DMS153 (cell line): ENCODE results near the gene EPYC.

Experiments
- DNase-seq: peaks from one replicate; lab custom pipeline; 2025; lab: John Stamatoyannopoulos, UW

Gene EPYC

GRCh38 chr12:91004872-91005271 lies at the start of gene EPYC:
TSS of gene EPYC (minus strand) at chr12:91004972. CDS start at chr12:91002565, 2,407 bp downstream.
- DNase-seq: no peak

GRCh38 chr12:91053951-91054715 lies 49.4 kb upstream of the EPYC start:
- DNase-seq: no peak

- DNase-seq: no peak
These were observed 47.3 kb upstream of the EPYC start for GRCh38 chr12:91052026-91052425.

- DNase-seq: no peak
These were observed 39.8 kb upstream of the EPYC start for GRCh38 chr12:91044586-91044985.

- no peak for DNase-seq
These were observed 38.6 kb upstream of the EPYC start for GRCh38 chr12:91043408-91043807.

- DNase-seq: no peak
These were observed 35.5 kb upstream of the EPYC start for GRCh38 chr12:91040096-91040755.

GRCh38 chr12:91037276-91037675 lies 32.5 kb upstream of the EPYC start:
- no peak for DNase-seq

GRCh38 chr12:91033251-91033650 lies 28.5 kb upstream of the EPYC start:
- no peak for DNase-seq

- no peak for DNase-seq
These were observed 18.7 kb upstream of the EPYC start for GRCh38 chr12:91023326-91024004.

- no peak for DNase-seq
These were observed 16.3 kb upstream of the EPYC start for GRCh38 chr12:91021076-91021475.

- no peak for DNase-seq
These were observed 14.7 kb upstream of the EPYC start for GRCh38 chr12:91019455-91019854.

GRCh38 chr12:91017511-91018263 lies 12.9 kb upstream of the EPYC start:
- DNase-seq: no peak

GRCh38 chr12:91017043-91017442 lies 12.3 kb upstream of the EPYC start:
- no peak for DNase-seq

- no peak for DNase-seq
These were observed 4.7 kb upstream of the EPYC start for GRCh38 chr12:91009319-91009950.

- no peak for DNase-seq
These were observed 2.9 kb upstream of the EPYC start for GRCh38 chr12:91007531-91008290.

GRCh38 chr12:91003737-91004136 lies 1.0 kb downstream of the EPYC start:
- no peak for DNase-seq

GRCh38 chr12:91001306-91001705 lies 3.5 kb downstream of the EPYC start:
- DNase-seq: no peak

GRCh38 chr12:90999966-91000365 lies 4.8 kb downstream of the EPYC start:
- DNase-seq: no peak

- DNase-seq: no peak
These were observed 5.2 kb downstream of the EPYC start for GRCh38 chr12:90999527-90999926.

- DNase-seq: no peak
These were observed 9.8 kb downstream of the EPYC start for GRCh38 chr12:90995010-90995409.

- no peak for DNase-seq
These were observed 12.8 kb downstream of the EPYC start for GRCh38 chr12:90991952-90992465.
